DOHH2 (cell line): ENCODE data around the gene REEP1.

Source experiments
- EZH2phosphoT487 ChIP-seq: fragments of 200-600 bp; sonication (generic); IDR thresholded peaks from 2 replicates; pipeline ENCODE4 v1.6.1; 2017; ENCODE audit warnings: borderline replicate concordance, mild to moderate bottlenecking, antibody characterized with exemption, low read length, moderate library complexity, mixed read lengths
- TF ChIP-seq, protein P1 (sequence below): fragments of 200-600 bp; sonication (generic); IDR thresholded peaks from one replicate; pipeline ENCODE4 v1.5.1; 2014; ENCODE audit warnings: antibody characterized with exemption, mild to moderate bottlenecking, low read depth, low read length; ENCODE audit not compliant: poor library complexity, severe bottlenecking

DNA sequence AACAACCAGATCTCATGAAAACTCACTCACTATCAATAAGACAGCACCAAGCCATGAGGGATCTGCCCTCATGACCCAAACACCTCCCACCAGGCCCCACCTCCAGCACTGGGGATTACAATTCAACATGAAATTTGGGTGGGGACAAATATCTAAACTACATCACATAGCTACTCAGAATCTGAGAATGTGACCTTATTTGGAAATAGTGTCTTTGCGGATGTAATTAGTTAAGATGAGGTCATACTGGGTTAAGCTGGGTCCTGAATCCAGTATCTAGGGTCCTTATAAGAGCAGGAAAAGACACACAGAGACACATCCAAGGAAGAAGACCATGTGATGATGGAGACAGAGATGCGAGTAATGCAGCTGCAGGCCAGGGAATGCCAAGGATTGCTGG is 27.5 kb upstream of the REEP1 start:
- TF ChIP-seq, protein P1, sequence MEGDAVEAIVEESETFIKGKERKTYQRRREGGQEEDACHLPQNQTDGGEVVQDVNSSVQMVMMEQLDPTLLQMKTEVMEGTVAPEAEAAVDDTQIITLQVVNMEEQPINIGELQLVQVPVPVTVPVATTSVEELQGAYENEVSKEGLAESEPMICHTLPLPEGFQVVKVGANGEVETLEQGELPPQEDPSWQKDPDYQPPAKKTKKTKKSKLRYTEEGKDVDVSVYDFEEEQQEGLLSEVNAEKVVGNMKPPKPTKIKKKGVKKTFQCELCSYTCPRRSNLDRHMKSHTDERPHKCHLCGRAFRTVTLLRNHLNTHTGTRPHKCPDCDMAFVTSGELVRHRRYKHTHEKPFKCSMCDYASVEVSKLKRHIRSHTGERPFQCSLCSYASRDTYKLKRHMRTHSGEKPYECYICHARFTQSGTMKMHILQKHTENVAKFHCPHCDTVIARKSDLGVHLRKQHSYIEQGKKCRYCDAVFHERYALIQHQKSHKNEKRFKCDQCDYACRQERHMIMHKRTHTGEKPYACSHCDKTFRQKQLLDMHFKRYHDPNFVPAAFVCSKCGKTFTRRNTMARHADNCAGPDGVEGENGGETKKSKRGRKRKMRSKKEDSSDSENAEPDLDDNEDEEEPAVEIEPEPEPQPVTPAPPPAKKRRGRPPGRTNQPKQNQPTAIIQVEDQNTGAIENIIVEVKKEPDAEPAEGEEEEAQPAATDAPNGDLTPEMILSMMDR = no peak
- TF ChIP-seq EZH2phosphoT487 = no peak
